Calu3 (cell line): Measurements from ENCODE around the gene DEFB114. TPM values are rescaled to one million over a fixed set of nuclear protein-coding genes. Genes with fewer than 3 reads are reported as not detected.

Experiments used
- BruUV-seq: library from RNA; stranded (reverse); fragments of 400-500 nt; replicated peaks from 2 replicates; lab custom pipeline; 2021; lab: Mats Ljungman, UMichigan
- CTCF ChIA-PET: fragments of 300-600 bp; sonication (Branson Sonifier 250); formaldehyde crosslinking; loops from one replicate; lab custom pipeline; 2022; ENCODE audit warnings: antibody characterized with exemption; lab: Charles Lee
- DNase-seq: peaks from one replicate; pipeline ENCODE4 v3.0.0; 2022
- H3K27ac Mint-ChIP-seq: one replicate; pipeline ENCODE4 v1.8.0; 2022; ENCODE audit warnings: mixed read lengths; ENCODE audit not compliant: unreplicated experiment
- H3K27me3 Mint-ChIP-seq: one replicate; pipeline ENCODE4 v1.8.0; 2022; ENCODE audit warnings: mixed read lengths; ENCODE audit not compliant: unreplicated experiment
- H3K36me3 Mint-ChIP-seq: one replicate; pipeline ENCODE4 v1.8.0; 2022; ENCODE audit warnings: mild to moderate bottlenecking, moderate library complexity, mixed read lengths; ENCODE audit not compliant: insufficient read depth, unreplicated experiment
- H3K4me1 Mint-ChIP-seq: one replicate; pipeline ENCODE4 v1.8.0; 2022; ENCODE audit warnings: mild to moderate bottlenecking, low read depth, mixed read lengths; ENCODE audit not compliant: unreplicated experiment
- H3K4me3 Mint-ChIP-seq: one replicate; pipeline ENCODE4 v1.8.0; 2022; ENCODE audit warnings: mild to moderate bottlenecking, low read depth, moderate library complexity, mixed read lengths; ENCODE audit not compliant: unreplicated experiment
- H3K9me3 Mint-ChIP-seq: one replicate; pipeline ENCODE4 v1.8.0; 2022; ENCODE audit warnings: low read depth, mixed read lengths; ENCODE audit not compliant: unreplicated experiment
- intact Hi-C: fragments of 100-400 bp; cut with micrococcal nuclease; formaldehyde crosslinking; loops from one replicate; pipeline ENCODE4 v1.10.0; 2022; ENCODE audit not compliant: unreplicated experiment
- total RNA-seq: library from RNA; stranded (reverse); gene quantifications from 2 replicates; pipeline ENCODE4 v1.2.3, GENCODE V29; 2022
- TF ChIP-seq, protein P1 (sequence below): fragments of 200-600 bp; IDR thresholded peaks from one replicate; pipeline ENCODE4 v1.8.0; 2022; ENCODE audit warnings: antibody characterized with exemption; ENCODE audit not compliant: unreplicated experiment

Gene DEFB114
- total RNA-seq, 1 experiment from 2014 or later = not detected

- intact Hi-C loops = no loop called here
- H3K9me3 Mint-ChIP-seq = no peaks in the 10 kb centered on the region
- H3K27ac Mint-ChIP-seq = no peak overlapping the region
- H3K27me3 Mint-ChIP-seq = no peaks in the 10 kb centered on the region
- CTCF ChIA-PET = no interaction called here
- no peak overlapping the region for H3K4me3 Mint-ChIP-seq
- H3K4me1 Mint-ChIP-seq = no peaks in the 10 kb centered on the region
- BruUV-seq = no TSS peak
- TF ChIP-seq, protein P1, sequence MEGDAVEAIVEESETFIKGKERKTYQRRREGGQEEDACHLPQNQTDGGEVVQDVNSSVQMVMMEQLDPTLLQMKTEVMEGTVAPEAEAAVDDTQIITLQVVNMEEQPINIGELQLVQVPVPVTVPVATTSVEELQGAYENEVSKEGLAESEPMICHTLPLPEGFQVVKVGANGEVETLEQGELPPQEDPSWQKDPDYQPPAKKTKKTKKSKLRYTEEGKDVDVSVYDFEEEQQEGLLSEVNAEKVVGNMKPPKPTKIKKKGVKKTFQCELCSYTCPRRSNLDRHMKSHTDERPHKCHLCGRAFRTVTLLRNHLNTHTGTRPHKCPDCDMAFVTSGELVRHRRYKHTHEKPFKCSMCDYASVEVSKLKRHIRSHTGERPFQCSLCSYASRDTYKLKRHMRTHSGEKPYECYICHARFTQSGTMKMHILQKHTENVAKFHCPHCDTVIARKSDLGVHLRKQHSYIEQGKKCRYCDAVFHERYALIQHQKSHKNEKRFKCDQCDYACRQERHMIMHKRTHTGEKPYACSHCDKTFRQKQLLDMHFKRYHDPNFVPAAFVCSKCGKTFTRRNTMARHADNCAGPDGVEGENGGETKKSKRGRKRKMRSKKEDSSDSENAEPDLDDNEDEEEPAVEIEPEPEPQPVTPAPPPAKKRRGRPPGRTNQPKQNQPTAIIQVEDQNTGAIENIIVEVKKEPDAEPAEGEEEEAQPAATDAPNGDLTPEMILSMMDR = no peak
- no peaks in the 10 kb centered on the region for H3K36me3 Mint-ChIP-seq
- DNase-seq = no peak
These were observed 44.7 kb downstream of the DEFB114 start for GRCh38 chr6:49919261-49919660.

- no peaks in the 10 kb centered on the region for H3K27me3 Mint-ChIP-seq
- H3K36me3 Mint-ChIP-seq = no peaks in the 10 kb centered on the region
- no peak overlapping the region for H3K4me3 Mint-ChIP-seq
- BruUV-seq = no TSS peak
- H3K4me1 Mint-ChIP-seq = no peaks in the 10 kb centered on the region
- CTCF ChIA-PET = no interaction called here
- no peak overlapping the region for H3K27ac Mint-ChIP-seq
- H3K9me3 Mint-ChIP-seq = no peaks in the 10 kb centered on the region
- intact Hi-C loops = no loop called here
- DNase-seq = no peak
- TF ChIP-seq, protein P1 = no peak
These were observed 45.2 kb downstream of the DEFB114 start for GRCh38 chr6:49918787-49919186.

DNA sequence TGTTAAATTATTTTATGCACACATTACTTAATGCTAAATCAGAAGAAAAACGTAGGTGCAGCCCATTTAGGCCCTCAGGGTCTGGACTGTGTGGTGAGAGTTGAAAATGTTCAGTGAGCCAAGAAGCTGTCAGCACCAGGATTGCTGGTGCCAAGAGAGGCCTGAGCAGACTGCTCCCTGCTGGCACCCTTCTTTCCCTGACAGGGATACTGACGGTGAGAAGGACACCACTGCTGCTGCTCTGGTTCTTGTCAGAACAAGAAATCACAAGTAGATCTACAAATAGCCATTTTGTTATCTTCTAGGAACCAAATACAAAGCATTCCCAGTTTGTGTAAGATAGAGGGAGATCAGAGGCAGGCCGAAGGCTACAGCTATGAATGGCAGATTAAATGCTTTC is 48.9 kb downstream of the DEFB114 start:
- DNase-seq = no peak
- Mint-ChIP-seq H3K27me3 (no peaks in the 10 kb centered on the region), H3K27ac (no peak overlapping the region), H3K4me3 (no peak overlapping the region), H3K9me3 (no peaks in the 10 kb centered on the region), H3K4me1 (no peaks in the 10 kb centered on the region), H3K36me3 (no peaks in the 10 kb centered on the region)
- CTCF ChIA-PET = interaction anchor here (0.6 to 1.1 kb wide), 2 partner anchors 24 to 103 kb away, joined by 3 to 4 read pairs; no protein-coding TSS in a partner anchor
- TF ChIP-seq, protein P1 = no peak
- no TSS peak for BruUV-seq
- intact Hi-C loops = no loop called here

DNA sequence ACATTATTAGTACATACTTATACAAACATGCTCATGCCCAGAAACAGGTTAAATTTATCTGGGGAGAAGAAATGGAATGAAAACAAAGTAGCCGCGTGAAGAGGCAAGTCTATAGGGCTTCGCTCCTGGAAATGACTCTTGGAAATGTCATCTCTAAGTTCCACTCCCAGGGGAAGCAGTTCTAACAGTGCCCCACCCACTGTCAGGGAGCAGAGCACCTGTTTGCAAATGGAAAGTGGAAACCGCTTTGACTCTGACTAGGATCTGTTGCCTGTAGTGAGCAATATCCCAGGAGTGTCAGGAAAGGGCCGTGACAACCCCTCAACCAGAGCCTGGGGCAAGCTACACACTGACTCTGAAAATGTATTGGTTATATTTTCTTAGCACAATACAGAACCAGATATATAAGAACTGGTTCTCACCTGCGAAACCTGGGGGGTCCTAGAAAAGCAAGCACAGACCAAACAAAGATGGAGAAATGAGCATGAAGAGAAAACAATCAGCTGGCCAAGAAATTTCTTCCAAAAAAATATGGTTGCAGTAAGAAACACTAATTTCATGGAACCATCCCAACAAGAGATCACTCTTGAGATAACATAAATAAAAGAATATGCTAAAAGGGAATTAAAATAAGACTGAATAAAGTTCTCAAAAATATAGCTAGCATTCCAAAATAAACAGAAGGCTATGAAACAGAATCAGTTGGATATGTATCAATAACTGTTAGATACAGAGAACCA is 50.2 kb downstream of the DEFB114 start:
- H3K4me1 Mint-ChIP-seq = no peaks in the 10 kb centered on the region
- TF ChIP-seq, protein P1 = no peak
- intact Hi-C loops = no loop called here
- CTCF ChIA-PET = interaction anchor here (1.1 kb wide), 1 partner anchor 25 kb away, joined by 3 read pairs; no protein-coding TSS in a partner anchor
- H3K36me3 Mint-ChIP-seq = no peaks in the 10 kb centered on the region
- no peaks in the 10 kb centered on the region for H3K27me3 Mint-ChIP-seq
- H3K9me3 Mint-ChIP-seq = no peaks in the 10 kb centered on the region
- BruUV-seq = no TSS peak
- no peak overlapping the region for H3K27ac Mint-ChIP-seq
- H3K4me3 Mint-ChIP-seq = no peak overlapping the region
- DNase-seq = no peak
